Rectal smooth muscle tissue (tissue), 1 donor: ENCODE measurements around the gene FBXO11.

Experiments used
- H3K27ac ChIP-seq: one replicate; pipeline ENCODE4 v1.7.0; 2013; ENCODE audit warnings: low read depth, low read length, inconsistent platforms
- H3K27me3 ChIP-seq: one replicate; pipeline ENCODE4 v1.7.0; 2013; ENCODE audit warnings: low read length; ENCODE audit not compliant: control insufficient read depth, insufficient read depth
- H3K36me3 ChIP-seq: one replicate; pipeline ENCODE4 v1.7.0; 2013; ENCODE audit warnings: low read length; ENCODE audit not compliant: control insufficient read depth, insufficient read depth
- H3K4me1 ChIP-seq: one replicate; pipeline ENCODE4 v1.7.0; 2013; ENCODE audit warnings: low read length; ENCODE audit not compliant: control insufficient read depth, insufficient read depth
- H3K4me3 ChIP-seq: one replicate; pipeline ENCODE4 v1.7.0; 2013; ENCODE audit warnings: low read length
- H3K9ac ChIP-seq: one replicate; pipeline ENCODE4 v1.7.0; 2013; ENCODE audit warnings: low read length

Gene FBXO11

GRCh38 chr2:47818777-47819176, 87.5 kb downstream of the FBXO11 start:
- Histone ChIP-seq H3K4me1 (no peaks in the 10 kb centered on the region), H3K36me3 (peaks cover 25% of the 10 kb centered on the region), H3K27me3 (no peaks in the 10 kb centered on the region), H3K27ac (no peak overlapping the region), H3K4me3 (no peak overlapping the region), H3K9ac (no peak overlapping the region)

- no peaks in the 10 kb centered on the region for H3K27me3 ChIP-seq
- peaks cover 27% of the 10 kb centered on the region for H3K36me3 ChIP-seq
Observed at GRCh38 chr2:47815764-47816163, 90.5 kb downstream of the FBXO11 start.

DNA sequence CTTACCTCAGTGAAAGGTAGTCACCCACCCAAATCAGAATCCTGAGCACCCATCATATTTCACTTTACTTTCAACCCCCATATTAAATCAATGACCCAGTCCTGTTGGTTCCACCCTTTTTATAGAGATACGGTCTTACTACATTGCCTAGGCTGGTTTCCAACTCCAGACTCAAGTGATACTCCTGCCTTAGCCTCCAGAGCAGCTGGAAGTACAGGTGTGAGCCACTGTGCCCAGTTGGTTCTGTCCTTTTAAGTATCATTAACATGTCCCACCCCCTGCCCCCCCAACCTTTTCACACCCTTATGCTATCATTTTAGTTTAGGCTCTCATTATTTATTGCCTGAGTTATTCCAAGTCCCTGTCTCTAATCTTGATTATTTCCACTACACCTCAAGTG, 94.6 kb downstream of the FBXO11 start:
- Histone ChIP-seq H3K36me3 (peaks cover 13% of the 10 kb centered on the region), H3K9ac (no peak overlapping the region)

More at GRCh38 chr2:47815764-47816163, 90.5 kb downstream of the FBXO11 start:
- Histone ChIP-seq H3K4me1 (peaks cover 3% of the 10 kb centered on the region), H3K4me3 (no peak overlapping the region), H3K9ac (no peak overlapping the region), H3K27ac (no peak overlapping the region)

GRCh38 chr2:47810850-47811249, 95.4 kb downstream of the FBXO11 start:
- H3K27me3 ChIP-seq = no peaks in the 10 kb centered on the region
- no peak overlapping the region for H3K27ac ChIP-seq
- no peak overlapping the region for H3K4me3 ChIP-seq
- no peak overlapping the region for H3K9ac ChIP-seq
- peaks cover 19% of the 10 kb centered on the region for H3K36me3 ChIP-seq
- peaks cover 3% of the 10 kb centered on the region for H3K4me1 ChIP-seq

More for the DNA sequence above, 94.6 kb downstream of the FBXO11 start:
- Histone ChIP-seq H3K4me3 (no peak overlapping the region), H3K27me3 (no peaks in the 10 kb centered on the region), H3K27ac (no peak overlapping the region), H3K4me1 (peaks cover 3% of the 10 kb centered on the region)

GRCh38 chr2:47809903-47810302, 96.4 kb downstream of the FBXO11 start:
- Histone ChIP-seq H3K4me1 (peaks cover 3% of the 10 kb centered on the region), H3K9ac (no peak overlapping the region), H3K36me3 (peaks cover 20% of the 10 kb centered on the region), H3K27me3 (no peaks in the 10 kb centered on the region), H3K4me3 (no peak overlapping the region), H3K27ac (no peak overlapping the region)

- H3K36me3 ChIP-seq = peaks cover 22% of the 10 kb centered on the region
- no peak overlapping the region for H3K9ac ChIP-seq
- H3K27ac ChIP-seq = no peak overlapping the region
- H3K4me3 ChIP-seq = no peak overlapping the region
- H3K4me1 ChIP-seq = peaks cover 3% of the 10 kb centered on the region
- no peaks in the 10 kb centered on the region for H3K27me3 ChIP-seq
Observed at GRCh38 chr2:47808614-47809013, 97.7 kb downstream of the FBXO11 start.

DNA sequence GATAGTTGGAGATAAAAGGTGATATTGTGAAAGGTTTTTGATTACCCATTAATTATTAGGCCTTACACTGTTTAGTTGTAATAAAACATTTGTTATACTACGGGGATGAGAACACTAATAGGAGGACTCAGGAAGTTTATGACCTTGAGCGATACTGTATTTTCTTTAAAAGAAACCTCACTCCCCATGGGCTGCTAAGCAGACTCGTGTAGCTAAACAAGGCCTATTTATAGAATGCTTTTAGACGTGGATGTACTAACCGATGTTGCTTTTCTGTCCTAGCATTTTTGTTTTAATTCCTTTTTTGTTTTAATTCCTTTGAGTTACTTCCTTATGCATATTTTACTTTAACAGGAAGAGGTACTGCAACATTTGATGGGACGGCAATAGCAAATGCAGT, 100.4 kb downstream of the FBXO11 start:
- Histone ChIP-seq H3K27ac (no peak overlapping the region), H3K9ac (no peak overlapping the region), H3K27me3 (no peaks in the 10 kb centered on the region), H3K4me3 (no peak overlapping the region), H3K36me3 (peaks cover 34% of the 10 kb centered on the region), H3K4me1 (no peaks in the 10 kb centered on the region)

- Histone ChIP-seq H3K4me3 (no peak overlapping the region), H3K27ac (no peak overlapping the region), H3K4me1 (no peaks in the 10 kb centered on the region), H3K27me3 (no peaks in the 10 kb centered on the region), H3K36me3 (peaks cover 41% of the 10 kb centered on the region), H3K9ac (no peak overlapping the region)
Observed at GRCh38 chr2:47803770-47804169, 102.5 kb downstream of the FBXO11 start.

GRCh38 chr2:47803363-47803762, 102.9 kb downstream of the FBXO11 start:
- Histone ChIP-seq H3K27ac (no peak overlapping the region), H3K36me3 (peaks cover 39% of the 10 kb centered on the region), H3K27me3 (no peaks in the 10 kb centered on the region), H3K4me3 (no peak overlapping the region), H3K9ac (no peak overlapping the region), H3K4me1 (no peaks in the 10 kb centered on the region)

- Histone ChIP-seq H3K36me3 (peaks cover 36% of the 10 kb centered on the region), H3K4me1 (no peaks in the 10 kb centered on the region), H3K9ac (no peak overlapping the region), H3K27ac (no peak overlapping the region), H3K27me3 (no peaks in the 10 kb centered on the region), H3K4me3 (no peak overlapping the region)
Observed at GRCh38 chr2:47801118-47801517, 105.2 kb downstream of the FBXO11 start.

- Histone ChIP-seq H3K36me3 (peaks cover 33% of the 10 kb centered on the region), H3K9ac (no peak overlapping the region)
Observed at GRCh38 chr2:47799031-47799609, 107.2 kb downstream of the FBXO11 start.

GRCh38 chr2:47798631-47799030, 107.7 kb downstream of the FBXO11 start:
- H3K9ac ChIP-seq = no peak overlapping the region
- no peak overlapping the region for H3K4me3 ChIP-seq
- peaks cover 31% of the 10 kb centered on the region for H3K36me3 ChIP-seq
- H3K27ac ChIP-seq = no peak overlapping the region
- no peaks in the 10 kb centered on the region for H3K27me3 ChIP-seq
- H3K4me1 ChIP-seq = no peaks in the 10 kb centered on the region

More at GRCh38 chr2:47799031-47799609, 107.2 kb downstream of the FBXO11 start:
- H3K4me3 ChIP-seq = no peak overlapping the region
- H3K27me3 ChIP-seq = no peaks in the 10 kb centered on the region
- H3K27ac ChIP-seq = no peak overlapping the region
- no peaks in the 10 kb centered on the region for H3K4me1 ChIP-seq

GRCh38 chr2:47796090-47796697, 110.1 kb downstream of the FBXO11 start:
- Histone ChIP-seq H3K36me3 (peaks cover 17% of the 10 kb centered on the region), H3K4me1 (no peaks in the 10 kb centered on the region), H3K9ac (no peak overlapping the region), H3K4me3 (no peak overlapping the region), H3K27ac (no peak overlapping the region), H3K27me3 (no peaks in the 10 kb centered on the region)
